ENCODE results near the gene RPS19.
A peak's percentile ranks its signal among the peaks of the same experiment; 100 is the strongest.

RPS19 gene

DNA sequence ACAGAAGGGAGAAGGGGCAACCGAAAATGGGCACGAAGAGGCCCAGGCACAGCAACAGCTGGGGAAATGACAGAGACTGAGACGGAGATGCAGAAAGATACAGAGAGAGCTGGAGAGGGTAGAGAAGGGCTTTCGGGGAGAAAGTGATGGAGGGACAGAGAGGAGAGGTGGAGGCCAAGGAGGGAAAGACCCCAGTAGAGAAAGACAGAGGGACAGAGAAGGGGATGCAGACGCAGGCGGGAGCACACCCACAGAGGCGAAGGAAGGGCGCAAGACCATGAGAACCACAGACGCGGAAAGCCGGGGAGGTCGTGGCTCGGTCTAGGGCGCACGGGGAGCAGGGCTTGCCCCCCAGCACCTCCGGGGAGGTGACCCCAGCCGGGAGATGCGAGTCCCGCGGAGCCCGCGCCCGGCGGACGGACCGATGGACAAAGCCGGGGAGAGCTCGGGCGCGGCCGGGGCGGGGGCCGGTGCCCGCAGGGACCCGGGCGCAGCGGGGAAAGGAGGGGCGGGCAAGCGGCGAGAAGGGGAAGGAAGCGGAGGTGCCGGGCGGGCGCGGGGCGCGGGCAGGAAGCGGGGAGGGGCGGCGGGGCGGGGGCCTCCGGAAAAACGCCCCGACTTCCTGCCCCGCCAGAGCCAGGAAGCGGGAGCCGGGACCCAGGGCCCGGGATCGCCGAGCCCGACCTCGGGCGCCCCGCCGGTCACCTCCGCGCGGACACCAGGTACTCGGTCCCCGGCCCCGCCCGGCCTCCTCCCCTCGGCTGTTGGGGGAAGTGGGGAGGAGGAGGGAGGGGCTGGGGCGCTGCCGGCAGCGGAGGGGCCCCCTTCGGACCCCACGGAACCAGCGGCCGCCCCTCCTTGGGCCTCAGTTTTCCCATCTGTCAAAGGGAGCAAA lies 22.8 kb downstream of the RPS19 start, which contains the start of gene ARHGEF1:
TSS of gene ARHGEF1 (plus strand) at position 617 of the 895 bp plus-strand sequence. CDS start 4,899 bp downstream, outside the sequence.
- TF ChIP-seq, protein P1, sequence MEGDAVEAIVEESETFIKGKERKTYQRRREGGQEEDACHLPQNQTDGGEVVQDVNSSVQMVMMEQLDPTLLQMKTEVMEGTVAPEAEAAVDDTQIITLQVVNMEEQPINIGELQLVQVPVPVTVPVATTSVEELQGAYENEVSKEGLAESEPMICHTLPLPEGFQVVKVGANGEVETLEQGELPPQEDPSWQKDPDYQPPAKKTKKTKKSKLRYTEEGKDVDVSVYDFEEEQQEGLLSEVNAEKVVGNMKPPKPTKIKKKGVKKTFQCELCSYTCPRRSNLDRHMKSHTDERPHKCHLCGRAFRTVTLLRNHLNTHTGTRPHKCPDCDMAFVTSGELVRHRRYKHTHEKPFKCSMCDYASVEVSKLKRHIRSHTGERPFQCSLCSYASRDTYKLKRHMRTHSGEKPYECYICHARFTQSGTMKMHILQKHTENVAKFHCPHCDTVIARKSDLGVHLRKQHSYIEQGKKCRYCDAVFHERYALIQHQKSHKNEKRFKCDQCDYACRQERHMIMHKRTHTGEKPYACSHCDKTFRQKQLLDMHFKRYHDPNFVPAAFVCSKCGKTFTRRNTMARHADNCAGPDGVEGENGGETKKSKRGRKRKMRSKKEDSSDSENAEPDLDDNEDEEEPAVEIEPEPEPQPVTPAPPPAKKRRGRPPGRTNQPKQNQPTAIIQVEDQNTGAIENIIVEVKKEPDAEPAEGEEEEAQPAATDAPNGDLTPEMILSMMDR (IDR thresholded peaks at IDR 0.05; ENCODE audit: borderline replicate concordance, control extremely low read depth, extremely low read depth, insufficient read depth, missing control alignments), result no peak
- in situ Hi-C loops (cut with MboI; ENCODE audit: low sequenced_read_pairs, unreplicated experiment), result loop anchor here (10.0 kb wide), 1 partner anchor 62 kb away; no protein-coding TSS in a partner anchor
- DNase-seq (ENCODE audit: low spot score), result peak; percentile 72

DNA sequence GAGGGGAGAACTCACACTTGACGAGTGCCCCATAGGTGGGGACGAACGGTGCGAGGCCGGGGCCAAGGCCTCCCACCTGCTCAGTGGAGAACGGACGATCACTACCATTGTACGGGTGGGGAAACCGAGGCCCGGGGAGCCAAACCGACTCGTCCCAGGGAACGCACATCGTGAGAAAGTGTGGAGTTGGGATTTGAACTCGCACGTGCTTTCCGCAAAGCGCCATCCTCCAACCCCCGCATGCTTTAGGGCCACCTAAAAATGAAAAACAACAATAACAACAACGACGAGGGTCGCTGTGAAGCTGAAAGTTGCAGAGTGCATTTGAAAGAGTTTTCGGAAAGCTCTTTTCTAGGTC lies 23.4 kb downstream of the RPS19 start:
- DNase-seq (ENCODE audit: low spot score), result no peak
- in situ Hi-C loops (cut with MboI; ENCODE audit: low sequenced_read_pairs, unreplicated experiment), result loop anchor here (10.0 kb wide), 1 partner anchor 61 kb away; no protein-coding TSS in a partner anchor
- TF ChIP-seq, protein P1 (IDR thresholded peaks at IDR 0.05; ENCODE audit: borderline replicate concordance, control extremely low read depth, extremely low read depth, insufficient read depth, missing control alignments), result no peak

DNA sequence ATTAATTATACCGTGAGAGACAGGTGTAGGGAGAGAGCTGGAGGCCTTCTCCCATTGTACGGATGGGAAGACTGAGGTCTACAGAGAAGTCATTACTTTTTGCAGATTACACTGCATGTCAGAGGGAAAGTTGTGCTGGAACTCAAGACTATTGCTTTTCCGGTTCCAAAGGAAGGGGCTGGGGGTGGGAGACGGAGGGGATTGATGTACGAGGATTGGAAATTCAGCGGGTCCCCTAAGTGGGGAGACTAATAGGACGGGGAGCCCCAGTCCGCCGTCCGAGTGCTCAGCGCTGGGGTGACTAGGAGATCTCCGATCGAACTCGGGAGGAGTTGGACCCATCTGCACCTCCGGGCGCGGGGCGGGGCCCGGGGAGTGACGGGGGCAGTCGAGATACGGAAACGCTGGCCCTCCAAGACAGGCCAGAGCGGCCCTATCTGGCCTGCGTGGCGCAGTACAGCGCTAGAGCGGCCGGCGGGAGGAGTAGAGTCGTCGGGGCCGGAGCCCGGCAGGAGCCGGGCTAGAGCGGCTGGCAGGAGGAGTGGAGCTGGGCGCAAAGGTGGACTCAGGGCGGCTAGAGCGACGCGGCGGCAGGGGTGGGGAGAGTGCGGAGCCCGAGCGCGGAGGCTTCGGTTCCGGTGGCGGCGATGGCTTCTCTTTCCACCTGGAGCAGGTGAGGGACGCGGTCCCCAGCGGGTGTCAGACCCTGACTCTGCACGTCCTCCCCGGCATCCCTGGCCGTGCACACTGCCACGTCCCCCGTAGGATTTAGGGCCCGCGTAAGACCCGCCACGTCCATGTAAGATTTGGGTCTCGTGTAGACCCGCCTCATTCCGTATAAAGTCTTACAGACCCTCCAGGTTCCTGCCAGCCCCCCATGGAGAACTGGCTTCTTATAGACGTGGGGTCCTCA lies 24.0 kb downstream of the RPS19 start:
- DNase-seq (ENCODE audit: low spot score), result peak; percentile 96
- in situ Hi-C loops (cut with MboI; ENCODE audit: low sequenced_read_pairs, unreplicated experiment), result loop anchor here (10.0 kb wide), 1 partner anchor 61 kb away; no protein-coding TSS in a partner anchor

DNA sequence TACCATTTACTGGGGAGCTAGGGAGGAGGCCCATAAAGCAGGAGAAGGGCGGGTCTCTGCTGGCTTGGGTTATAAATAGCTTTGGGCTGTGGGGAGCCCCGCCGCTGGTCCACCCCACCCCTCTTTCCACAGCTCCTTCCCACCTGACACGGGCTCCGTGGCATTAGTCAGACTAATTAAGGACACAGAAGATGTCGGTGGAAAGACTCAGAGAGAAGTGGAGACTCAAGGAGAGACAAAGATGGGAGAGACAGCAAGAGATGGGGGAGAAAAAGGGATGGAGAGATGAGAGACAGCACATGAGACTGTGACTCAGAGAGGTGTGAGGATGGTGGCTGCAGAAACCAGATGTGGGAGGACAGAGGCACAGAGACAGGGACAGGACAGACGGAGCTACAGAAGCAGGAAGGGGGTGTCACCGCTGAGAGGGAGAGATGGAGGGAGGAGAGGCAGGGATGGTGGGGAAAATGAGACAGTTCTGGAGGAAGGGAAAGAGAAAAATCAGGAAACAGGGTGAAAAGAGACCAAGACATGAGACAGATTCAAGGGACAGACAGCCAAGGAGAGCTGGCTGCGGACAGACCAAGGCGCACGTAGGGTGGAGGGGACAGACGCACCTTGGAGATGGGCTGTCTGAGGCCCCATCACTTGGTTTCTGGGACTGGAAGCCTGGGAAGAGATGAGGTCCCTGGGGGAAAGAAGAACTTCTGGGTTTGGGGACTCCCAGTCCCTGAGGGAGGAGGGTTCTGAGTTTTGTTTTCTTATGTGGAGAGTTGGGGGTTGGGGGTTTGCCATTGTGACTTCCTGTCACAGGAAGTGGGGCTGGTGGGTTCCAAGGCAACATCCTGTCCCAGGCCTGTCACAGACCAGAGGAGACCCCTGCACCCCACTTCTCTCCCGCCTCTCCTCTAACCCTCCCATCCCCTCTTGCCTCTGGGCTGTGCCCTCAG lies 27.0 kb downstream of the RPS19 start:
- TF ChIP-seq, protein P1 (IDR thresholded peaks at IDR 0.05; ENCODE audit: borderline replicate concordance, control extremely low read depth, extremely low read depth, insufficient read depth, missing control alignments), result no peak
- in situ Hi-C loops (cut with MboI; ENCODE audit: low sequenced_read_pairs, unreplicated experiment), result loop anchor here (10.0 kb wide), 1 partner anchor 58 kb away; no protein-coding TSS in a partner anchor
- peak; percentile 72 for DNase-seq (ENCODE audit: low spot score)

More for the DNA sequence above, 24.0 kb downstream of the RPS19 start:
- TF ChIP-seq, protein P1 (IDR thresholded peaks at IDR 0.05; ENCODE audit: borderline replicate concordance, control extremely low read depth, extremely low read depth, insufficient read depth, missing control alignments), result no peak

DNA sequence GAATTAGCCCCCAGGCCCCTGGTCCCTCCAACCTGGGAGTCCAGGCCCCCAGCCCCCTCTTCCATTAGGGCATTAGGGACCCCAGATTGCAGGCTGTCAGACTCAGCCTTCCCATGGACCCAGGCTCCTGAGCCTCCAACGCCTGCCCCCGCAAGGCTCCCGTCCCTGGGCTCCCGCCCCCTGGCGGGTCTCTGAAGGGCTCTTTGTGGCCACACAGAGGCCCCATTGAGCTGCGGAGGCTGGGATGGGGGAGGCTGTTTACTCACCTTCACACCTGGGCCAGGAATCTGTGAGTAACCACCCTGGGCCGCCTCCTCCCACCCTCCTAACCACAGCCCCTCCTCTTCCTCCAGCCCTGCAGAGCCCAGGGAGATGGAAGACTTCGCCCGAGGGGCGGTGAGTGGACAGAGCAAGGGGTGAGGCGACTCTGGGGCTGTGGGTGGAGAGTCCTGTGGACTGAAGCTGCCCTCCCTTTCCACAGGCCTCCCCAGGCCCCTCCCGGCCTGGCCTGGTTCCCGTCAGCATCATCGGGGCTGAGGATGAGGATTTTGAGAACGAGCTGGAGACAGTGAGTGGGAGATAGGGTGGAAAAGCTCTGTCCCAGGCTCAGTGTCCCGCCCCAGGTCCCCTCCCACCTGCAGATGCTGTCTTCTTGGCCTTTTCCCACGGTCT lies 27.8 kb downstream of the RPS19 start:
- TF ChIP-seq, protein P1 (IDR thresholded peaks at IDR 0.05; ENCODE audit: borderline replicate concordance, control extremely low read depth, extremely low read depth, insufficient read depth, missing control alignments), result peak; percentile 59
- DNase-seq (ENCODE audit: low spot score), result peak; percentile 79
- in situ Hi-C loops (cut with MboI; ENCODE audit: low sequenced_read_pairs, unreplicated experiment), result loop anchor here (10.0 kb wide), 1 partner anchor 57 kb away; no protein-coding TSS in a partner anchor
